HL-60 (cell line): Measurements from ENCODE around the gene NECTIN4.
A peak's percentile ranks its signal among the peaks of the same experiment; 100 is the strongest.
"Not testable (repeated sequence)": the region's sequence is repeated elsewhere in the genome, so short reads cannot be mapped to it uniquely, and the experiment has no call there.

Source experiments
- DNase-seq, 2 experiments: peaks; one replicate each; pipeline ENCODE4 v3.0.0-alpha.2; 2010 to 2020; ENCODE audit warnings: low read depth in 1 of 2, low spot score in 1 of 2
- H3K27ac ChIP-seq: fragments of 250-450 bp; sonication (Bioruptor Pico); replicated peaks from 2 replicates; pipeline ENCODE4 v1.5.1; 2020; ENCODE audit warnings: mild to moderate bottlenecking, moderate library complexity
- H3K27me3 ChIP-seq: fragments of 250-450 bp; sonication (Bioruptor Pico); 2 replicates; pipeline ENCODE4 v1.5.1; 2021; ENCODE audit warnings: mild to moderate bottlenecking, moderate library complexity; ENCODE audit not compliant: insufficient read depth, poor library complexity, severe bottlenecking
- H3K4me3 ChIP-seq: replicated peaks from 2 replicates; pipeline ENCODE4 v1.5.1; 2011; ENCODE audit warnings: mild to moderate bottlenecking, control low read depth, low read length; ENCODE audit not compliant: insufficient read depth
- CTCF ChIP-seq: IDR thresholded peaks from one replicate; pipeline ENCODE4 v1.5.1; 2011; ENCODE audit warnings: low read length, control low read depth, inconsistent platforms; ENCODE audit not compliant: insufficient read depth
- GABPA ChIP-seq: IDR thresholded peaks from 2 replicates; pipeline ENCODE4 v1.6.1; 2012; ENCODE audit warnings: low read depth
- POLR2AphosphoS5 ChIP-seq: IDR thresholded peaks from 2 replicates; pipeline ENCODE4 v1.6.1; 2012; ENCODE audit warnings: low read depth
- REST ChIP-seq: IDR thresholded peaks from 2 replicates; pipeline ENCODE4 v1.6.1; 2012; ENCODE audit warnings: low read depth; ENCODE audit not compliant: insufficient replicate concordance
- SPI1 ChIP-seq: IDR thresholded peaks from 2 replicates; pipeline ENCODE4 v1.6.1; 2012; ENCODE audit warnings: low read depth, mild to moderate bottlenecking, borderline replicate concordance

NECTIN4 gene

GRCh38 chr1:161121042-161121650, 31.8 kb upstream of the NECTIN4 start:
- no peak overlapping the region for H3K4me3 ChIP-seq
- TF ChIP-seq REST (no peak), GABPA (no peak), POLR2AphosphoS5 (no peak), CTCF (no peak), SPI1 (no peak)
- DNase-seq = peak in 1 of 2 experiments; percentile 42
- H3K27me3 ChIP-seq = no peaks in the 10 kb centered on the region
- H3K27ac ChIP-seq = peak overlapping the region; percentile 58

GRCh38 chr1:161119092-161119903, 29.9 kb upstream of the NECTIN4 start:
- DNase-seq = peak; percentile 53 to 65
- Histone ChIP-seq H3K4me3 (no peak overlapping the region), H3K27ac (no peak overlapping the region), H3K27me3 (no peaks in the 10 kb centered on the region)
- no peak; the same call in 1 of the 2 replicates for TF ChIP-seq POLR2AphosphoS5
- TF ChIP-seq CTCF = peak; percentile 17

GRCh38 chr1:161117759-161118581, 28.6 kb upstream of the NECTIN4 start, which contains the start of the genes NIT1 and PFDN2:
Gene NIT1, plus strand, starts transcription at chr1:161118105. Its CDS starts 72 bp downstream, at chr1:161118177.
Gene PFDN2, minus strand, starts transcription at chr1:161118037. Its CDS starts 11 bp downstream, at chr1:161118026.
- Histone ChIP-seq H3K27ac (peak within 1 kb of the TSS; percentile 84), H3K27me3 (no peaks in the 10 kb centered on the region), H3K4me3 (peak within 1 kb of the TSS; percentile 98)
- peak; percentile 84 for TF ChIP-seq GABPA
- peak; percentile 91 for TF ChIP-seq POLR2AphosphoS5
- no peak for TF ChIP-seq SPI1
- TF ChIP-seq REST = peak; percentile 67
- TF ChIP-seq CTCF = no peak
- DNase-seq = peak; percentile 83 to 85

GRCh38 chr1:161115961-161116360, 26.6 kb upstream of the NECTIN4 start:
- peak overlapping the region; percentile 84; the same call in 1 of the 2 replicates for H3K27ac ChIP-seq
- DNase-seq, H3K4me3 ChIP-seq, H3K27me3 ChIP-seq: not testable (repeated sequence)
